Gastroesophageal sphincter (tissue), 3 donors: ENCODE data around the gene MAN1C1.

Source experiments
- POLR2AphosphoS5 ChIP-seq: sonication (generic); formaldehyde crosslinking; IDR thresholded peaks from one replicate; pipeline ENCODE4 v1.6.1; 2017; ENCODE audit warnings: antibody characterized with exemption
- TF ChIP-seq, protein P1 (sequence below), 4 experiments: fragments of 200-600 bp in 2 of 4; fragments of 450-650 bp in 2 of 4; sonication (generic) in 1 of 4; IDR thresholded peaks; one replicate each; pipeline ENCODE4 v1.5.1; 2017 to 2019; ENCODE audit warnings: antibody characterized with exemption in 4 of 4, mild to moderate bottlenecking in 2 of 4, moderate library complexity in 2 of 4

- TF ChIP-seq, protein P1, sequence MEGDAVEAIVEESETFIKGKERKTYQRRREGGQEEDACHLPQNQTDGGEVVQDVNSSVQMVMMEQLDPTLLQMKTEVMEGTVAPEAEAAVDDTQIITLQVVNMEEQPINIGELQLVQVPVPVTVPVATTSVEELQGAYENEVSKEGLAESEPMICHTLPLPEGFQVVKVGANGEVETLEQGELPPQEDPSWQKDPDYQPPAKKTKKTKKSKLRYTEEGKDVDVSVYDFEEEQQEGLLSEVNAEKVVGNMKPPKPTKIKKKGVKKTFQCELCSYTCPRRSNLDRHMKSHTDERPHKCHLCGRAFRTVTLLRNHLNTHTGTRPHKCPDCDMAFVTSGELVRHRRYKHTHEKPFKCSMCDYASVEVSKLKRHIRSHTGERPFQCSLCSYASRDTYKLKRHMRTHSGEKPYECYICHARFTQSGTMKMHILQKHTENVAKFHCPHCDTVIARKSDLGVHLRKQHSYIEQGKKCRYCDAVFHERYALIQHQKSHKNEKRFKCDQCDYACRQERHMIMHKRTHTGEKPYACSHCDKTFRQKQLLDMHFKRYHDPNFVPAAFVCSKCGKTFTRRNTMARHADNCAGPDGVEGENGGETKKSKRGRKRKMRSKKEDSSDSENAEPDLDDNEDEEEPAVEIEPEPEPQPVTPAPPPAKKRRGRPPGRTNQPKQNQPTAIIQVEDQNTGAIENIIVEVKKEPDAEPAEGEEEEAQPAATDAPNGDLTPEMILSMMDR (IDR thresholded peaks at IDR 0.05), result no peak
- TF ChIP-seq POLR2AphosphoS5, result no peak
These were observed 95.1 kb downstream of the MAN1C1 start for GRCh38 chr1:25711555-25712298.
